GM18951 (cell line): Measurements from ENCODE around the gene MFAP1.

Experiments used
- POLR2A ChIP-seq: IDR thresholded peaks from 4 replicates; pipeline ENCODE4 v1.6.1; 2011; ENCODE audit warnings: mild to moderate bottlenecking; ENCODE audit not compliant: insufficient read length, insufficient read depth; ENCODE audit errors: extremely low read depth
- in situ Hi-C: fragments of 300-500 bp; cut with MboI; formaldehyde crosslinking; loops from one replicate; pipeline ENCODE4 v1.12.0; 2022; ENCODE audit warnings: low sequenced_read_pairs, mixed read lengths, inconsistent platforms; ENCODE audit not compliant: unreplicated experiment

The MFAP1 gene

DNA sequence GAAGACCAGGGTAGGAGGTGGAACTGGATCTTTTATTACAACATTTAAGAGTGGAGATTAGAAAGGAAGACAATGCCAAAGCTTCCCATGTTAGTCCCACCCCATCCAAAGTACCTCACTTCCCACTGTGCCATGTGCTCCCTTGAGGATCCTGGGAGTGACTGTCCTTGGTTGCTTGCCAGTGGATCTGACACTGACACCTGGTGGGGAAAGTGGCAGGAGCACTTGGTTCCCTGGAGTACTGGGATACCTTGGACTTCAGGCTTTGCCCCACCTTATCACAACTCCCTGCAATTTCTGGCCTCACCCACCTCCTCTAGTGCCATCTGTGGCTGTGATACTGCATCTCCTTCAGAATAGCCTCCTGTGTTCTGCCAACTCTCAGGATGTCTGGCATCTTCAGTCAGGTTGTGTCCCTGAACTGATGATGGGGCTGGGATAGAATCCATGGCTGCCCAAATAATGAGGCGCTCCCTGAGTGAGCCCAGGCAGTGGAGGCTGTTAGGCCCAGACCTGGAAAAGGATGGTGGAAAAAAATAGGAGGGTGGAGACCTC is 49.0 kb downstream of the MFAP1 start:
- TF ChIP-seq POLR2A, result no peak

GRCh38 chr15:43774062-43774461 is 50.4 kb downstream of the MFAP1 start:
- in situ Hi-C loops, result no loop called here

More for the DNA sequence above, 49.0 kb downstream of the MFAP1 start:
- in situ Hi-C loops, result no loop called here

DNA sequence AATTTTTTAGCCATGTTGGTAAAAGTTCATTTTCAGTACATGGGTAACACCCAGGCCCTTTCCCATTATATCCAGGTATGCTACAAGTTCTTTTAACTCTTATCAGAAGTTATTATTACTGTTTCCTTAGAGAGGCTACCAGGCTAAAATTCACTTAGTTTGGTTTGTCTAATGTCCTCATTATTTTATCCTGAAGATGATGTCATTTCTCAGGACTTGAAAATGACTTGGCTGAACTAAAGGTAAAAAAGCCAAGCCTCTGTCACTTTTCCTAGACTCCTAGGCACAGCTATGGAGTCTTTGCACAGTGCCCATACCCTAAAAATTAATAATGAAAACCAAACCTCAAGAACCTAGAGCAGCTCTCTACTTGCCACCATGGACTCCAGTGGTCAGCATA is 51.9 kb downstream of the MFAP1 start:
- TF ChIP-seq POLR2A, result no peak

More at GRCh38 chr15:43774062-43774461, 50.4 kb downstream of the MFAP1 start:
- no peak for TF ChIP-seq POLR2A

GRCh38 chr15:43771816-43772215 is 52.7 kb downstream of the MFAP1 start:
- in situ Hi-C loops, result no loop called here
- no peak for TF ChIP-seq POLR2A

More for the DNA sequence above, 51.9 kb downstream of the MFAP1 start:
- in situ Hi-C loops, result no loop called here

DNA sequence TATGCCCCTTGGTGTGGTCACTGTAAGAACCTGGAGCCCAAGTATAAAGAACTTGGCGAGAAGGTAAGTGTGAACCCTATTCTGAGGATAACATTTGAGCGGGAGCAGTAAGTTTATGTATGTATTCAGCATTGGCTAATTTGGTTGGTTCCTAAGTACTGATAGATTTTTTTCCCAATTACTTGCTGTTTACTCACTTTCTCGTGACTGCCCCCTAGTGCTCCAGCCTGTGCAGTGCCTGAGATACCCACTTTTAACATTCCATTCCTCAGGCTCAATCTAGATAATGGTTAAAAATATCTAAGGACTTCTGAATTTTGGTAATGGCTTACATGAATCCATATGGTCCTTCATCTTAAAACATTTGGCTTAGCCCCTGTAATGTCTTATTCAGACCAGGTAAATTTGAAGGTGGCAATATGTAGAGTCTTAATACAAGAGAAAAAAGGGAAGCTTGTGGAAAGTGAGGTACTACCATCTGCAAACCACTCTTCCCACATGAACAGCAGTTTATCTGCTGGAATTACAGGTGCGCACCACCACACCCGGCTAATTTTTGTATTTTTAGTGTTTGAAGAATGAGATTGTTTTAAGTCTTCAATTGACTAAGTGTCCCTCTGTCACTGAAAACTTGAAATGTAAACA is 54.8 kb downstream of the MFAP1 start:
- peak; percentile 23 for TF ChIP-seq POLR2A
- in situ Hi-C loops, result no loop called here

DNA sequence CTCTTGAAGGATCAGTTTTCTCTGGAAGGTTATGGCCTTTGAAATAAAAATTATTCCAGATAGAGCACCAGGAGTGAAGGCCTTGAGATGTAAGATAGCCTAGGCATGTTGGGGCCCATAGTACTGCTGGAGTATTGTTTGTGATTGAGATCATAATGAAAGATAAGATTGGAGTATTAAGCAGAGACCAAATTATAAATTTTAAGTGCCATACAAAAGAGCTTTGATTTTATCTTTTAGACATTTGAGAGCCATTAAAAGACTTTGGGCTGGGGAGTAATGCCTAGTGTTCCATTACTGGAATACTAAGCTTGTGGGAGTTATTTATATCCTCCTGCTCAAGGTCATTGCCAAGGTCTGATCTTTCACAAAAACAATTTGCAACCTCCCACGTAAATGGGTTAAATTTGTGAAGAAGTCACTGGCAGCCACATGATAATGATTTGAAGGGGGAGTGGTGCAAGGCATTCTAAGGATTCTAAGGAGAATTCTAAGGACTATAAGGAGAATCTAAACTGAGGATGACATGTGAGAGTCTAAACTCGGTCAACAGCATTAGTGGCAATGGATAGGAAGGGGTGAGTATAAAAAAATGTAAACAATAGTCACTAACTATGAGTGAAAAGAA is 60.6 kb downstream of the MFAP1 start:
- in situ Hi-C loops, result no loop called here
- TF ChIP-seq POLR2A, result no peak

DNA sequence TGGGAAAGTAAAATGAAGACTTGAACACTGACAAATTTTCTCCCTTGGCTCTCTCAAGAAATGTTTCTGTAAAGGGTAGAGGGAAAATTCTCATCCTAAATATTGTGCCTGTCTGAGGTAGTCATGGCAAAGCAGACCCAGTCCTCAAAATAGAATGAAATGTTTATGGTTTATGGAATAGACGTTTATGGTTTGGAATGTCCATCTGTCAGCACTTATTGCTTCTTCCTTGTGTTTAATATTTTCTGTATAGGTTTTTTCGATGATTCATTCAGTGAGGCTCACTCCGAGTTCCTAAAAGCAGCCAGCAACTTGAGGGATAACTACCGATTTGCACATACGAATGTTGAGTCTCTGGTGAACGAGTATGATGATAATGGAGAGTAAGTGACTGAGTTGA is 61.7 kb downstream of the MFAP1 start:
- no peak for TF ChIP-seq POLR2A
- in situ Hi-C loops, result no loop called here
